DND-41 (cell line): ENCODE measurements around the gene ST6GALNAC3.

Source experiments
- ATAC-seq: fragments of 200-7000 bp; cut with Tn5 transposase; 3 replicates; pipeline ENCODE4 v1.9.1; 2021; ENCODE audit warnings: low read depth; ENCODE audit not compliant: insufficient read depth
- DNase-seq: peaks from one replicate; pipeline ENCODE4 v3.0.0-alpha.2; 2020
- H2AFZ ChIP-seq: 2 replicates; pipeline ENCODE4 v1.6.0; 2012; ENCODE audit warnings: low read depth, low read length
- H3K27ac ChIP-seq: 2 replicates; pipeline ENCODE4 v1.5.1; 2012; ENCODE audit warnings: low read length, inconsistent platforms
- H3K27me3 ChIP-seq: fragments of 200-600 bp; sonication (generic); 2 replicates; pipeline ENCODE4 v1.6.0; 2012; ENCODE audit warnings: low read length, mild to moderate bottlenecking, inconsistent platforms; ENCODE audit not compliant: insufficient read depth, poor library complexity
- H3K36me3 ChIP-seq: 2 replicates; pipeline ENCODE4 v1.5.1; 2012; ENCODE audit warnings: low read length, inconsistent platforms; ENCODE audit not compliant: insufficient read depth
- H3K4me1 ChIP-seq: 2 replicates; pipeline ENCODE4 v1.5.1; 2012; ENCODE audit warnings: mild to moderate bottlenecking, low read length; ENCODE audit not compliant: insufficient read depth
- H3K4me2 ChIP-seq: 2 replicates; pipeline ENCODE4 v1.6.0; 2012; ENCODE audit warnings: mild to moderate bottlenecking, moderate library complexity, low read length, inconsistent platforms; ENCODE audit not compliant: insufficient read depth
- H3K4me3 ChIP-seq, 2 experiments: fragments of 200-600 bp in 1 of 2; shearing (Covaris generic) in 1 of 2; 2 replicates each; pipeline ENCODE4 v1.5.1; 2012 to 2016; ENCODE audit warnings: inconsistent platforms in 2 of 2, low read length in 2 of 2, mild to moderate bottlenecking in 2 of 2, low read depth in 1 of 2, moderate library complexity in 1 of 2
- H3K79me2 ChIP-seq: 2 replicates; pipeline ENCODE4 v1.6.0; 2012; ENCODE audit warnings: low read length, inconsistent platforms; ENCODE audit not compliant: insufficient read depth
- H3K9ac ChIP-seq: 2 replicates; pipeline ENCODE4 v1.6.0; 2012; ENCODE audit warnings: low read depth, mild to moderate bottlenecking, inconsistent platforms, low read length, moderate library complexity
- H3K9me3 ChIP-seq: 2 replicates; pipeline ENCODE4 v1.5.1; 2012; ENCODE audit warnings: low read length, moderate library complexity, mild to moderate bottlenecking, inconsistent platforms; ENCODE audit not compliant: insufficient read depth, severe bottlenecking
- H4K20me1 ChIP-seq: 2 replicates; pipeline ENCODE4 v1.6.0; 2012; ENCODE audit warnings: low read length; ENCODE audit not compliant: insufficient read depth
- EZH2 ChIP-seq: IDR thresholded peaks from 3 replicates; pipeline ENCODE4 v1.6.1; 2012; ENCODE audit warnings: borderline replicate concordance, low read depth, mild to moderate bottlenecking, moderate library complexity, low read length, inconsistent platforms; ENCODE audit not compliant: severe bottlenecking
- TF ChIP-seq, protein P1 (sequence below): IDR thresholded peaks from 2 replicates; pipeline ENCODE4 v1.5.1; 2012; ENCODE audit warnings: borderline replicate concordance, low read length, moderate library complexity, mild to moderate bottlenecking; ENCODE audit not compliant: poor library complexity, severe bottlenecking; ENCODE audit errors: extremely low read depth

ST6GALNAC3 gene

GRCh38 chr1:76210160-76210559 lies 135.6 kb downstream of the ST6GALNAC3 start:
- no peak overlapping the region for H2AFZ ChIP-seq
- H3K27ac ChIP-seq: no peak overlapping the region
- no peaks in the 10 kb centered on the region for H3K4me1 ChIP-seq
- H4K20me1 ChIP-seq: no peaks in the 10 kb centered on the region
- no peaks in the 10 kb centered on the region for H3K79me2 ChIP-seq
- no peak for DNase-seq
- H3K27me3 ChIP-seq: no peaks in the 10 kb centered on the region
- no peak for ATAC-seq
- H3K4me3 ChIP-seq: no peak overlapping the region
- H3K36me3 ChIP-seq: no peaks in the 10 kb centered on the region
- no peak overlapping the region for H3K9ac ChIP-seq
- no peak overlapping the region for H3K4me2 ChIP-seq
- TF ChIP-seq, protein P1, sequence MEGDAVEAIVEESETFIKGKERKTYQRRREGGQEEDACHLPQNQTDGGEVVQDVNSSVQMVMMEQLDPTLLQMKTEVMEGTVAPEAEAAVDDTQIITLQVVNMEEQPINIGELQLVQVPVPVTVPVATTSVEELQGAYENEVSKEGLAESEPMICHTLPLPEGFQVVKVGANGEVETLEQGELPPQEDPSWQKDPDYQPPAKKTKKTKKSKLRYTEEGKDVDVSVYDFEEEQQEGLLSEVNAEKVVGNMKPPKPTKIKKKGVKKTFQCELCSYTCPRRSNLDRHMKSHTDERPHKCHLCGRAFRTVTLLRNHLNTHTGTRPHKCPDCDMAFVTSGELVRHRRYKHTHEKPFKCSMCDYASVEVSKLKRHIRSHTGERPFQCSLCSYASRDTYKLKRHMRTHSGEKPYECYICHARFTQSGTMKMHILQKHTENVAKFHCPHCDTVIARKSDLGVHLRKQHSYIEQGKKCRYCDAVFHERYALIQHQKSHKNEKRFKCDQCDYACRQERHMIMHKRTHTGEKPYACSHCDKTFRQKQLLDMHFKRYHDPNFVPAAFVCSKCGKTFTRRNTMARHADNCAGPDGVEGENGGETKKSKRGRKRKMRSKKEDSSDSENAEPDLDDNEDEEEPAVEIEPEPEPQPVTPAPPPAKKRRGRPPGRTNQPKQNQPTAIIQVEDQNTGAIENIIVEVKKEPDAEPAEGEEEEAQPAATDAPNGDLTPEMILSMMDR: no peak
- H3K9me3 ChIP-seq: no peaks in the 10 kb centered on the region

- Histone ChIP-seq H3K9ac (no peak overlapping the region), H3K27me3 (no peaks in the 10 kb centered on the region), H3K27ac (no peak overlapping the region), H3K9me3 (no peaks in the 10 kb centered on the region), H3K36me3 (no peaks in the 10 kb centered on the region), H4K20me1 (no peaks in the 10 kb centered on the region), H3K4me1 (no peaks in the 10 kb centered on the region), H3K4me3 (no peak overlapping the region), H2AFZ (no peak overlapping the region), H3K79me2 (no peaks in the 10 kb centered on the region), H3K4me2 (no peak overlapping the region)
- ATAC-seq (no peak), DNase-seq (no peak)
- no peak for TF ChIP-seq EZH2
- TF ChIP-seq, protein P1: no peak
Observed at GRCh38 chr1:76218888-76219287, 144.3 kb downstream of the ST6GALNAC3 start.

GRCh38 chr1:76219366-76219818 lies 144.8 kb downstream of the ST6GALNAC3 start:
- H3K79me2 ChIP-seq: no peaks in the 10 kb centered on the region
- TF ChIP-seq, protein P1: no peak
- no peak for TF ChIP-seq EZH2
- no peak overlapping the region for H3K4me3 ChIP-seq
- no peak for ATAC-seq
- no peak overlapping the region for H3K9ac ChIP-seq
- H4K20me1 ChIP-seq: no peaks in the 10 kb centered on the region
- H3K4me1 ChIP-seq: no peaks in the 10 kb centered on the region
- H3K27me3 ChIP-seq: no peaks in the 10 kb centered on the region
- no peak overlapping the region for H2AFZ ChIP-seq
- no peaks in the 10 kb centered on the region for H3K9me3 ChIP-seq
- no peak for DNase-seq
- no peaks in the 10 kb centered on the region for H3K36me3 ChIP-seq
- H3K4me2 ChIP-seq: no peak overlapping the region
- no peak overlapping the region for H3K27ac ChIP-seq

DNA sequence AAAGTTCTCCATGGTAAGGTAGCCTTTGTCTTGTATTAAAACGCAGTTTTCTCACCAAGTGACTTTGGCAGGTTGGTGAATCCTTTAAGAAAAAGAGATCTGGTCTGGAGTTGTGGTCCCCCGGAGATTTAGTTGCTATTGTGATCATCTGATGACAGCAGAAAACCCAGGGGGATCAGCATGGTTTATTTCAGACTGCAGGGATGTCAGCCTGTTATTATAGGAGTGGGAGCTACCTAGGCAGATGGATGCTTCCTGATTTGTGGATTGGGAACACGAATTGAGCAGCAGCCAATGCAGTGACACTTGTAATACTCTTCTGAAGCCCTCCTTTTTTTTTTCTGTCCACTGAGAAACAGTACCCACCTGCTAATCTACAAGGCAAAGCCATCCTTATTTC lies 150.2 kb downstream of the ST6GALNAC3 start:
- Histone ChIP-seq H3K27ac (no peak overlapping the region), H3K4me2 (no peak overlapping the region), H3K27me3 (no peaks in the 10 kb centered on the region), H3K9ac (no peak overlapping the region), H4K20me1 (no peaks in the 10 kb centered on the region), H3K9me3 (no peaks in the 10 kb centered on the region), H3K4me1 (no peaks in the 10 kb centered on the region), H3K4me3 (no peak overlapping the region), H3K79me2 (no peaks in the 10 kb centered on the region), H2AFZ (no peak overlapping the region), H3K36me3 (no peaks in the 10 kb centered on the region)
- no peak for DNase-seq
- TF ChIP-seq, protein P1: no peak
- TF ChIP-seq EZH2: no peak
- ATAC-seq: no peak
